GM23338 (cell line): ENCODE measurements around the gene KLF11. TPM values are rescaled to one million over a fixed set of nuclear protein-coding genes. Genes with fewer than 3 reads are reported as not detected.

ENCODE experiments used
- CREB1 ChIP-seq: fragments of 250-450 bp; sonication (Bioruptor Pico); IDR thresholded peaks from 2 replicates; pipeline ENCODE4 v1.5.0; 2020; ENCODE audit warnings: low read depth, mild to moderate bottlenecking, moderate library complexity
- CTCF ChIP-seq, 2 experiments: fragments of 200-600 bp in 1 of 2; sonication (generic) in 1 of 2; conservative IDR thresholded peaks; 2 replicates each; pipeline versions ENCODE4 v1.5.1 to v1.6.1; 2016 to 2017; ENCODE audit warnings: antibody characterized with exemption in 2 of 2, low read depth in 2 of 2, mild to moderate bottlenecking in 2 of 2, moderate library complexity in 1 of 2
- EZH2 ChIP-seq: fragments of 200-600 bp; sonication (generic); IDR thresholded peaks from one replicate; pipeline ENCODE4 v1.8.0; 2017; ENCODE audit warnings: antibody characterized with exemption, mild to moderate bottlenecking, low read depth; ENCODE audit not compliant: unreplicated experiment
- EZH2phosphoT487 ChIP-seq: fragments of 200-600 bp; sonication (generic); IDR thresholded peaks from one replicate; pipeline ENCODE4 v1.8.1; 2018; ENCODE audit warnings: antibody characterized with exemption; ENCODE audit not compliant: unreplicated experiment
- JUNB ChIP-seq: IDR thresholded peaks from one replicate; pipeline ENCODE4 v1.6.1; 2016; ENCODE audit warnings: antibody characterized with exemption; ENCODE audit not compliant: unreplicated experiment
- NANOG ChIP-seq: IDR thresholded peaks from 2 replicates; pipeline ENCODE4 v1.6.1; 2016; ENCODE audit warnings: antibody characterized with exemption, borderline replicate concordance
- POLR2AphosphoS5 ChIP-seq: IDR thresholded peaks from 2 replicates; pipeline ENCODE4 v1.6.1; 2016; ENCODE audit warnings: antibody characterized with exemption, low read depth
- STAT1 ChIP-seq: IDR thresholded peaks from one replicate; pipeline ENCODE4 v1.6.1; 2016; ENCODE audit warnings: antibody characterized with exemption; ENCODE audit not compliant: unreplicated experiment
- ZNF114 ChIP-seq: fragments of 250-450 bp; sonication (Bioruptor Pico); IDR thresholded peaks from 2 replicates; pipeline ENCODE4 v1.5.0; 2020; ENCODE audit warnings: mild to moderate bottlenecking, moderate library complexity
- ZNF331 ChIP-seq: fragments of 250-450 bp; sonication (Bioruptor Pico); IDR thresholded peaks from 2 replicates; pipeline ENCODE4 v1.5.0; 2020; ENCODE audit warnings: low read depth, mild to moderate bottlenecking, moderate library complexity
- polyA plus RNA-seq: library from polyadenylated mRNA; unstranded; fragments of >200 nt; fragmentation: Nextera tagmentation; extraction: Ambion mirVana; gene quantifications from 2 replicates; pipeline ENCODE4 v1.2.1, GENCODE V29; 2016
- total RNA-seq: library from RNA; depleted of rRNA; stranded (reverse); fragments of >200 nt; shearing (Covaris generic); gene quantifications from 2 replicates; pipeline ENCODE4 v1.2.3, GENCODE V29; 2014
- TF ChIP-seq, protein P1 (sequence below): fragments of 250-450 bp; sonication (Bioruptor Pico); IDR thresholded peaks from 2 replicates; pipeline ENCODE4 v1.5.0; 2020; ENCODE audit warnings: mild to moderate bottlenecking, moderate library complexity
- TF ChIP-seq, protein P2 (sequence below): IDR thresholded peaks from 2 replicates; pipeline ENCODE4 v1.6.1; 2016; ENCODE audit warnings: antibody characterized with exemption

Gene KLF11
- total and polyA plus RNA-seq, 2 experiments from 2014 or later: 1.4 to 5.6 TPM

DNA sequence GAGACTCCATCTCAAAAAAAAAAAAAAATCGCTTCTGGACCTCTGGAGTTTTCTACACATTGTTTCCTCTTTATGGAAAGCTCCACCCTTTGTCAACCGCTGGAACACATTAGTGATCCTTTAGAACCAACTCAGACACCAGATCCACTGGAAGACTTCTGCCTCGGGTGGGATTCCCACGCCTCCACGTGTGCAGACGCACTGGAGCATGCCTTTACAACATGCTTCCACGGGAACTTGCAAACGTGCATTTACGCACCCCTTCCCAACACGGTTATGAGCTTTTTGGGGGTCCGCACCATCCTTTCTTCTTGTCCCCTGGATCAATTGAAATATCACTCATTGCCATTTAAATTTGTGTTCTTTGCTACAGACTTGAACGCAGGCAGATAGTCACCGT, 31.8 kb downstream of the KLF11 start (continued):
- TF ChIP-seq, protein P1, sequence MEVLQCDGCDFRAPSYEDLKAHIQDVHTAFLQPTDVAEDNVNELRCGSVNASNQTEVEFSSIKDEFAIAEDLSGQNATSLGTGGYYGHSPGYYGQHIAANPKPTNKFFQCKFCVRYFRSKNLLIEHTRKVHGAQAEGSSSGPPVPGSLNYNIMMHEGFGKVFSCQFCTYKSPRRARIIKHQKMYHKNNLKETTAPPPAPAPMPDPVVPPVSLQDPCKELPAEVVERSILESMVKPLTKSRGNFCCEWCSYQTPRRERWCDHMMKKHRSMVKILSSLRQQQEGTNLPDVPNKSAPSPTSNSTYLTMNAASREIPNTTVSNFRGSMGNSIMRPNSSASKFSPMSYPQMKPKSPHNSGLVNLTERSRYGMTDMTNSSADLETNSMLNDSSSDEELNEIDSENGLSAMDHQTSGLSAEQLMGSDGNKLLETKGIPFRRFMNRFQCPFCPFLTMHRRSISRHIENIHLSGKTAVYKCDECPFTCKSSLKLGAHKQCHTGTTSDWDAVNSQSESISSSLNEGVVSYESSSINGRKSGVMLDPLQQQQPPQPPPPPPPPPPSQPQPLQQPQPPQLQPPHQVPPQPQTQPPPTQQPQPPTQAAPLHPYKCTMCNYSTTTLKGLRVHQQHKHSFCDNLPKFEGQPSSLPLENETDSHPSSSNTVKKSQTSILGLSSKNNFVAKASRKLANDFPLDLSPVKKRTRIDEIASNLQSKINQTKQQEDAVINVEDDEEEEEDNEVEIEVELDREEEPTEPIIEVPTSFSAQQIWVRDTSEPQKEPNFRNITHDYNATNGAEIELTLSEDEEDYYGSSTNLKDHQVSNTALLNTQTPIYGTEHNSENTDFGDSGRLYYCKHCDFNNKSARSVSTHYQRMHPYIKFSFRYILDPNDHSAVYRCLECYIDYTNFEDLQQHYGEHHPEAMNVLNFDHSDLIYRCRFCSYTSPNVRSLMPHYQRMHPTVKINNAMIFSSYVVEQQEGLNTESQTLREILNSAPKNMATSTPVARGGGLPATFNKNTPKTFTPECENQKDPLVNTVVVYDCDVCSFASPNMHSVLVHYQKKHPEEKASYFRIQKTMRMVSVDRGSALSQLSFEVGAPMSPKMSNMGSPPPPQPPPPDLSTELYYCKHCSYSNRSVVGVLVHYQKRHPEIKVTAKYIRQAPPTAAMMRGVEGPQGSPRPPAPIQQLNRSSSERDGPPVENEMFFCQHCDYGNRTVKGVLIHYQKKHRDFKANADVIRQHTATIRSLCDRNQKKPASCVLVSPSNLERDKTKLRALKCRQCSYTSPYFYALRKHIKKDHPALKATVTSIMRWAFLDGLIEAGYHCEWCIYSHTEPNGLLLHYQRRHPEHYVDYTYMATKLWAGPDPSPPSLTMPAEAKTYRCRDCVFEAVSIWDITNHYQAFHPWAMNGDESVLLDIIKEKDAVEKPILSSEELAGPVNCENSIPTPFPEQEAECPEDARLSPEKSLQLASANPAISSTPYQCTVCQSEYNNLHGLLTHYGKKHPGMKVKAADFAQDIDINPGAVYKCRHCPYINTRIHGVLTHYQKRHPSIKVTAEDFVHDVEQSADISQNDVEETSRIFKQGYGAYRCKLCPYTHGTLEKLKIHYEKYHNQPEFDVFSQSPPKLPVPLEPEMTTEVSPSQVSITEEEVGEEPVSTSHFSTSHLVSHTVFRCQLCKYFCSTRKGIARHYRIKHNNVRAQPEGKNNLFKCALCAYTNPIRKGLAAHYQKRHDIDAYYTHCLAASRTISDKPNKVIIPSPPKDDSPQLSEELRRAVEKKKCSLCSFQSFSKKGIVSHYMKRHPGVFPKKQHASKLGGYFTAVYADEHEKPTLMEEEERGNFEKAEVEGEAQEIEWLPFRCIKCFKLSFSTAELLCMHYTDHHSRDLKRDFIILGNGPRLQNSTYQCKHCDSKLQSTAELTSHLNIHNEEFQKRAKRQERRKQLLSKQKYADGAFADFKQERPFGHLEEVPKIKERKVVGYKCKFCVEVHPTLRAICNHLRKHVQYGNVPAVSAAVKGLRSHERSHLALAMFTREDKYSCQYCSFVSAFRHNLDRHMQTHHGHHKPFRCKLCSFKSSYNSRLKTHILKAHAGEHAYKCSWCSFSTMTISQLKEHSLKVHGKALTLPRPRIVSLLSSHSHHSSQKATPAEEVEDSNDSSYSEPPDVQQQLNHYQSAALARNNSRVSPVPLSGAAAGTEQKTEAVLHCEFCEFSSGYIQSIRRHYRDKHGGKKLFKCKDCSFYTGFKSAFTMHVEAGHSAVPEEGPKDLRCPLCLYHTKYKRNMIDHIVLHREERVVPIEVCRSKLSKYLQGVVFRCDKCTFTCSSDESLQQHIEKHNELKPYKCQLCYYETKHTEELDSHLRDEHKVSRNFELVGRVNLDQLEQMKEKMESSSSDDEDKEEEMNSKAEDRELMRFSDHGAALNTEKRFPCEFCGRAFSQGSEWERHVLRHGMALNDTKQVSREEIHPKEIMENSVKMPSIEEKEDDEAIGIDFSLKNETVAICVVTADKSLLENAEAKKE (CRISPR knock-in tag): no peak
- no peak for TF ChIP-seq JUNB
- TF ChIP-seq, protein P2, sequence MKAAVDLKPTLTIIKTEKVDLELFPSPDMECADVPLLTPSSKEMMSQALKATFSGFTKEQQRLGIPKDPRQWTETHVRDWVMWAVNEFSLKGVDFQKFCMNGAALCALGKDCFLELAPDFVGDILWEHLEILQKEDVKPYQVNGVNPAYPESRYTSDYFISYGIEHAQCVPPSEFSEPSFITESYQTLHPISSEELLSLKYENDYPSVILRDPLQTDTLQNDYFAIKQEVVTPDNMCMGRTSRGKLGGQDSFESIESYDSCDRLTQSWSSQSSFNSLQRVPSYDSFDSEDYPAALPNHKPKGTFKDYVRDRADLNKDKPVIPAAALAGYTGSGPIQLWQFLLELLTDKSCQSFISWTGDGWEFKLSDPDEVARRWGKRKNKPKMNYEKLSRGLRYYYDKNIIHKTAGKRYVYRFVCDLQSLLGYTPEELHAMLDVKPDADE: no peak
- no peak for TF ChIP-seq CREB1
- TF ChIP-seq STAT1: no peak
- no peak for TF ChIP-seq ZNF114 (CRISPR knock-in tag)
- TF ChIP-seq ZNF331 (CRISPR knock-in tag): no peak
- TF ChIP-seq EZH2phosphoT487: no peak
- no peak for TF ChIP-seq POLR2AphosphoS5
- TF ChIP-seq CTCF (conservative IDR thresholded peaks at IDR 0.05; ENCODE audit: low read depth in 2 of 2): no peak
- TF ChIP-seq EZH2: no peak
- TF ChIP-seq NANOG: no peak
